HepG2 (cell line): ENCODE results near the gene FUBP3.

Experiments
- BRCA1 ChIP-seq: sonication (generic); formaldehyde crosslinking; IDR thresholded peaks from 2 replicates; pipeline ENCODE4 v1.4.0; 2020; ENCODE audit warnings: missing genetic modification reagents
- EZH2 ChIP-seq: conservative IDR thresholded peaks from 2 replicates; pipeline ENCODE4 v1.6.1; 2012; ENCODE audit warnings: mild to moderate bottlenecking, low read depth, low read length, moderate library complexity
- SMAD1 ChIP-seq: sonication (generic); formaldehyde crosslinking; IDR thresholded peaks from 2 replicates; pipeline ENCODE4 v1.4.0; 2020; ENCODE audit warnings: missing genetic modification reagents, low read depth, mild to moderate bottlenecking, borderline replicate concordance
- XRCC5 ChIP-seq: fragments of 200-400 bp; formaldehyde crosslinking; optimal IDR thresholded peaks from 2 replicates; pipeline ENCODE3; 2017; ENCODE audit warnings: mild to moderate bottlenecking, low read length
- ZC3H4 ChIP-seq: sonication (generic); formaldehyde crosslinking; IDR thresholded peaks from 2 replicates; pipeline ENCODE4 v1.4.0; 2020; ENCODE audit warnings: missing genetic modification reagents, borderline replicate concordance
- ZFP37 ChIP-seq: sonication (generic); formaldehyde crosslinking; IDR thresholded peaks from 2 replicates; pipeline ENCODE4 v1.4.0; 2020; ENCODE audit warnings: missing genetic modification reagents, borderline replicate concordance
- ZNF747 ChIP-seq: sonication (generic); formaldehyde crosslinking; IDR thresholded peaks from 2 replicates; pipeline ENCODE4 v1.8.1; 2023; ENCODE audit warnings: missing genetic modification reagents, mild to moderate bottlenecking, borderline replicate concordance
- TF ChIP-seq, protein P1 (sequence below): sonication (generic); formaldehyde crosslinking; IDR thresholded peaks from 2 replicates; pipeline ENCODE4 v1.5.0; 2020; ENCODE audit warnings: mild to moderate bottlenecking, missing genetic modification reagents, moderate library complexity
- TF ChIP-seq, protein P2 (sequence below): IDR thresholded peaks from 2 replicates; pipeline ENCODE4 v1.6.1; 2012; ENCODE audit warnings: inconsistent platforms
- TF ChIP-seq, protein P3 (sequence below): sonication (generic); formaldehyde crosslinking; IDR thresholded peaks from 2 replicates; pipeline ENCODE4 v1.4.0; 2020; ENCODE audit warnings: missing genetic modification reagents, mild to moderate bottlenecking, borderline replicate concordance

GRCh38 chr9:130638284-130639123 is 59.1 kb downstream of the FUBP3 start:
- no peak for TF ChIP-seq ZFP37 (CRISPR knock-in tag)
- TF ChIP-seq, protein P1, sequence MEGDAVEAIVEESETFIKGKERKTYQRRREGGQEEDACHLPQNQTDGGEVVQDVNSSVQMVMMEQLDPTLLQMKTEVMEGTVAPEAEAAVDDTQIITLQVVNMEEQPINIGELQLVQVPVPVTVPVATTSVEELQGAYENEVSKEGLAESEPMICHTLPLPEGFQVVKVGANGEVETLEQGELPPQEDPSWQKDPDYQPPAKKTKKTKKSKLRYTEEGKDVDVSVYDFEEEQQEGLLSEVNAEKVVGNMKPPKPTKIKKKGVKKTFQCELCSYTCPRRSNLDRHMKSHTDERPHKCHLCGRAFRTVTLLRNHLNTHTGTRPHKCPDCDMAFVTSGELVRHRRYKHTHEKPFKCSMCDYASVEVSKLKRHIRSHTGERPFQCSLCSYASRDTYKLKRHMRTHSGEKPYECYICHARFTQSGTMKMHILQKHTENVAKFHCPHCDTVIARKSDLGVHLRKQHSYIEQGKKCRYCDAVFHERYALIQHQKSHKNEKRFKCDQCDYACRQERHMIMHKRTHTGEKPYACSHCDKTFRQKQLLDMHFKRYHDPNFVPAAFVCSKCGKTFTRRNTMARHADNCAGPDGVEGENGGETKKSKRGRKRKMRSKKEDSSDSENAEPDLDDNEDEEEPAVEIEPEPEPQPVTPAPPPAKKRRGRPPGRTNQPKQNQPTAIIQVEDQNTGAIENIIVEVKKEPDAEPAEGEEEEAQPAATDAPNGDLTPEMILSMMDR = no peak
- TF ChIP-seq SMAD1 (CRISPR knock-in tag) = no peak
- TF ChIP-seq, protein P2, sequence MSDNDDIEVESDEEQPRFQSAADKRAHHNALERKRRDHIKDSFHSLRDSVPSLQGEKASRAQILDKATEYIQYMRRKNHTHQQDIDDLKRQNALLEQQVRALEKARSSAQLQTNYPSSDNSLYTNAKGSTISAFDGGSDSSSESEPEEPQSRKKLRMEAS = no peak
- no peak for TF ChIP-seq EZH2
- TF ChIP-seq, protein P3, sequence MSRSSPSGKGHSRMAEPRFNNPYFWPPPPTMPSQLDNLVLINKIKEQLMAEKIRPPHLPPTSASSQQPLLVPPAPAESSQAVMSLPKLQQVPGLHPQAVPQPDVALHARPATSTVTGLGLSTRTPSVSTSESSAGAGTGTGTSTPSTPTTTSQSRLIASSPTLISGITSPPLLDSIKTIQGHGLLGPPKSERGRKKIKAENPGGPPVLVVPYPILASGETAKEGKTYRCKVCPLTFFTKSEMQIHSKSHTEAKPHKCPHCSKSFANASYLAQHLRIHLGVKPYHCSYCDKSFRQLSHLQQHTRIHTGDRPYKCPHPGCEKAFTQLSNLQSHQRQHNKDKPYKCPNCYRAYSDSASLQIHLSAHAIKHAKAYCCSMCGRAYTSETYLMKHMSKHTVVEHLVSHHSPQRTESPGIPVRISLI (CRISPR knock-in tag) = no peak
- TF ChIP-seq ZC3H4 = no peak
- no peak for TF ChIP-seq XRCC5
- no peak for TF ChIP-seq BRCA1 (CRISPR knock-in tag)
- no peak for TF ChIP-seq ZNF747 (CRISPR knock-in tag)
